NCI-H345 (cell line): ENCODE measurements around the gene CPSF3.
"Not testable (repeated sequence)": the region's sequence is repeated elsewhere in the genome, so short reads cannot be mapped to it uniquely, and the experiment has no call there.

ENCODE experiments used
- DNase-seq: peaks from one replicate; lab custom pipeline; 2025; lab: John Stamatoyannopoulos, UW

CPSF3 gene

DNA sequence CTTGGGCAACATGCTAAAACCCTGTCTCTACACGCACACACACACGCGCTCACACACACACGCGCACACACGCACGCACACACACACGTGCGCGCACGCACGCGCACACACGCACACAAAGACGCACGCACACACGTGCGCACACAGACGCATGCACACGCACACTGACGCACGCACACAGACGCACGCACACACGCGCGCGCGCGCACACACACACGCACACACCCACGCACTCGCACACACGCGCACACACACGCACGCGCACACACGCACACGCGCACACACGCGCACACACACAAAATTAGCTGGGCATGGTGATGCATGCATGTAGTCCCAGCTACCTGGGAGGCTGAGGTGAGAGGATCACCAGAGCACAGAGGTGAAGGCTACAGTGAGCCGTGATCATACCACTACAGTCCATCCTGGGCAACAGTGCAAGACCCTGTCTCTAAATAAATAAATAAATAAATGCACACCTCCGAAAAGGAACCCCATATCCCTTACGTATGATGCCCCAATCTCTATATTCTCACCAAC is 42.8 kb downstream of the CPSF3 start:
- DNase-seq, result no peak

DNA sequence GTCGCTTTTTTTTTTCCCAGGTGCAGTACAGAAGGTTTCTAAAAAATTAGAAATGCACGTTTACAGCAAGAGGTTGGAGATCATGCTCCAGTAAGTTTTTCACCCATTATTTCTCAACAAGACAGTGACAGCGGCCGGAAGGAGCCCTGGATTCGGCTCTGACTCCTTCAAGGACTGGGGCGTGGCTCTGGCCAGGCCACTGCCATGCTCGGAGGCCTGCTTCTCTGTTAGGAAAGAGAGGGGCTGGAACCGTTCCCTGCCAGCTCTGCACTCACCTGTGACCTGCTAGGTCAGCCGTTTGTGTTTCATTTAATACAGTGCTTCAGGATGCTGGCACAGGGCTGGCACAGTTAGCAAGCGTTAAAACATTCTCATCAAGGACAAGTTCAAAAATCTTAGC is 44.2 kb downstream of the CPSF3 start:
- DNase-seq, result no peak

DNA sequence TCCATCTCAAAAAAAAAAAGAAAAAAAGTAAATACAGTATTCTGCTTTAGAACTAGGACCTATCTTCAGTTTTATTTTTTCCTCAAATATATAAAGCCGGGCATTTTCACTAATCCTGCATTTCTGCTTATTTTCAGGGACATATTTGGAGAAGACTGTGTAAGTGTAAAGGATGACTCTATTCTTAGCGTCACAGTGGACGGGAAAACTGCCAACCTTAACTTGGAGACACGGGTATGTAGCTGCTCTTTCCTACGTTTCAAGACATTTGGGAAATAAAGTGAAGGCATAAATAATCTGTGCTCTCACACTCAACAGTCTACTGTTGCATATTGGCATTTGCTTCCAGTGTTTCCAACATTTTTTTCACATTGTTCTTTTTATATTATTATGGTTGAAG is 47.8 kb downstream of the CPSF3 start:
- no peak for DNase-seq

DNA sequence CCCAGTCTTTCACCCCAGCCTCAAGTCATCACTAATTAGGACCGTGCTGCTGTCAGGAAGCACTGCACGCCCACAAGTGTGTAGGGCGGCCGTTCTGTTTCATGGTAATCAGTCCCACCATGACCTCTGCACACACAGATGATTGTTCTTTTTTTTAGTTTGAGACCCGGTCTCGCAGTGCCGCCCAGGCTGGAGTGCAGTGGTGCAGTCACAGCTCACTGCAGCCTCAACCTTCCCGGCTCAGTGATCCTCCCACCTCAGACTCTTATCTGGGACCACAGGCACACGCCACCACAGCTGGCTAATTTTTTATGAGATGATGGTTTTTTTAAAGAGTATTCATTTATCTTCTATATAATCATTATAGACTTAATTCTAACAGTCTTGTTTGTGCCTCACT is 49.1 kb downstream of the CPSF3 start:
- DNase-seq, result no peak

DNA sequence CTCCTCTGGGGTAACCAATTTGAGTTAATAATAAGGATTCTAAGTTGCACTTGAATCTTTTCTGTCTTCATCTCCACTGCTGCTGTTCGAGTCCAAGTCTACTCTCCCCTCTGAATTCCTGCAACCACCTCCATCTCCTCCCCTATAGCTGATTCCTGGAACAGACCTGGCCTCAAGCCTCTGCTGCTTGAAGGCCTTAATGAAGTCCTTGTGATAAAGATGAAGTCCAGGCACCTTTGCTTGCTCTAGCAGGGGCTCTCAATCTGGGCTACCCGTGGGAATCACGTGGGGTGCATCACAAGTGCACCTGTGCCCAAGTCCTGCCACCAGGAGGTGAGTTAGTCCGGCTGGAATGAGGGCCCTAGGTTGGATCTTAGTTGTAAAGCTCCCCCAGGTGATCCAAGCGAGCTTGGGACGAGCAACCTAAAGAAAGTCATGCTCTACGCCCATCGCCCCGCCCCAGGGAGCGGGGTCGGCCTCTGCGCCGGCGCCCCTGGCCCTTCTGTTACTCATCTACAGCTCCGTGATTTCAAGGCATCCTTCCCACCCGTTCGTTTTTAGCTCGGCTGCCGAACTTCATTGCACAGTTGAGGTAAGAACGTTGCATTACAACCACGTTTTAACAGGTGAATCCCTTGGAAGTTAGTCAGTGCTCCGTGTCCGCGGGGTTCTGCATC is 50.0 kb downstream of the CPSF3 start:
- peak; percentile 17 for DNase-seq

DNA sequence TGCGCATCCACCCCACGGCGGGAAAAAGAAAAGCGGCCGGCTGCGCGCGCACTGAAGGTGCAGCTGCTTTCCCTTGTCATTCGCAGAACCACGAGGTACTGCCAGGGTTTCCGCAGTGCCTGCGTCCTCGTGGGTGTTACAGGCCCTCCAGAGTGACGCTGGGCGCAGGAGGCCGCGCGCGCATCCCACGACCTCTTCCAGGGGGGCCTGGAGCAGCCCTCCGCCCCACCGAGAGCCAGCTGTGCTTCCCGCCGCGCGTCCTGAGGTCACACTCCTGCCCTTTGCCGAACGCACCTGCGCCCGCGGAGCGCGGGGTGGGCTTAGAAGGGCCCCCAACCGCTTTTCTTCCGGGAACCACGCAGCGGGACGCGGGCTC is 50.5 kb downstream of the CPSF3 start:
- DNase-seq, result no peak

DNA sequence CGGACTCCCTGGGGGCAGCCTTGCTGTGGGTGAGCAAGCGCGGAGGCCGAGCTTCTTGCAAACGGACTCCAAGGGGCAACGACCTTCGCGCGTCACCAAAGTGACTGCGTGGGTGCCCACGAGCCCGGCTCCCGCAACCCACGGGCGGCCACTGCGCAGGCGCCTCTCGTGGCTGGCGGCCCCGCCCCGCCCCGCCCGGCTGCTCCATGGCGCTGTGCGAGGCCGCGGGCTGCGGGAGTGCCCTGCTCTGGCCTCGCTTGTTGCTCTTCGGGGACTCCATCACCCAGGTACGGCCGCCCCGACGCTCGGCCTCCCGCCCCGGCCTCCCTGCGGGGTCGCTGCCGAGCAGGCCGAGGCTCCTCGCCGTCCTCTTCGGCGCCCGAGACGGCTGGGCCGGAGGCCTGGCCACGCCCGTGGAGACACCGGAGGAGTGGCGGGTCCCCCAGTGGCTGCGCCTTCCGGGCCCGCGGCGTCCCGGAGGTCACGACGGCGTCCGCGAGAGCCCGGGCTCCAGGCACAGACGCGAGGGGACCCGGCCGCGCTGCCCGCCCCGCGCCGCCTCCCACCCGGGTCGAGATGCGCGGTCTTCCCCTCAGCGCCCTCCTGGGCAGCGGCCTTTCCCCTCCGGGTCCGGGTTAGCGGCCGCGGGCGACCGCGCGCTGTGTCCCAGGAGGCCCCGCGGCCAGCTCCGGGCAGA is 51.1 kb downstream of the CPSF3 start, which contains the start of gene IAH1:
TSS of gene IAH1 (plus strand) at position 191 of the 697 bp plus-strand sequence. CDS start at position 207, 16 bp downstream.
- peak; percentile 57 for DNase-seq

DNA sequence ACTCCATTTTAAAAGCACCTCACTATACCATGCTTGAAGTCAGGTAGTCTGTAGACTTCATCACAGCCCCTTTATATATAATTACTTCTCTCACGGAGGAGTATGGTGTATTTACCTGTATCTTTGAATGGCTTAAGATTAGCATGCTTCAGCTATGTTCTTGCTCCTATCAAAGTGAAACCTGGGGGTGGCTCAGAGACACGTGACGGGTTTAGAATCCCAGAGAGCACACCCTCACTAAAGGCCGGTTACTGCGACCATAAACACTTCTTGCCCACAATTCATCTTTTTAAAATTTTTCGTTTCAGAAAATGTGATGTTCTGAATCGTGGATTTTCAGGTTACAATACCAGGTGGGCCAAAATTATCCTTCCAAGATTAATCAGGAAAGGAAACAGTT is 54.5 kb downstream of the CPSF3 start:
- DNase-seq, result no peak

DNA sequence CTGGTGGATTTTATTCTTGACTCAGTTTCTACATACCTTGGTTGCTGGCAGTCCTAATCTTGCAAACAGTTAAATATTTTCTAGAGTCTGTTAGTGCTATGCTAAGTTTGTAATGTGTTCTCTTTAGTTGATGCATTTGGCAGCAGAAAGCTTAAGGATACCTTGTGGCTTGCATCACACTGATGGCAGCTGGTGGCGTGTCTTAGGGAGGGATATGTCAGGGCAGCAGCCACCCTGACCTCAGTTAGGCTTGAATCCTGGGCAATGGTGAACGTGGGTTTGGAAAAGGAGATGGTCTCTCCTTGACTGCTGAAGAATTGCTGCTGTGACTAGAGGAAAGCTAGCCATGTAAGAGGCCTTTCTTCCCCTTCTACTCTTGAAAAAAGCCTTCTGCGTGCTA is 55.1 kb downstream of the CPSF3 start:
- no peak for DNase-seq

DNA sequence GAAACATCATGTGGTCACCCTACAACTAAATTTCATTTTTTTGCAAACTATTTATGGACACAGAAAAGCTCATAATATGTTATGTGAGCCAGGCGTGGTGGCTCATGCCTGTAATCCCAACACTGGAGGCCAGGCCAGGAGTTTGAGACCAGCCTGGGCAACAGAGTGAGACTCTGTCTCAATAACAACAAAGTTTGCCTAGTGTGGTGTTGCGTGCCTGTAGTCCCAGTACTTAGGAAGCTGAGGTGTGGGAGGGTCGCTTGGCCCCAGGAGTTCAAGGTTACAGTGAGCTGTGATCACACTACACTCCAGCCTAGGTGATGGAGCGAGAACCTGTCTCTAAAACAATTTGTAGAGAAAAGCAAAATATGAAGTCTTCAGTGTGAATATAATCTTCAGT is 56.7 kb downstream of the CPSF3 start:
- no peak for DNase-seq

DNA sequence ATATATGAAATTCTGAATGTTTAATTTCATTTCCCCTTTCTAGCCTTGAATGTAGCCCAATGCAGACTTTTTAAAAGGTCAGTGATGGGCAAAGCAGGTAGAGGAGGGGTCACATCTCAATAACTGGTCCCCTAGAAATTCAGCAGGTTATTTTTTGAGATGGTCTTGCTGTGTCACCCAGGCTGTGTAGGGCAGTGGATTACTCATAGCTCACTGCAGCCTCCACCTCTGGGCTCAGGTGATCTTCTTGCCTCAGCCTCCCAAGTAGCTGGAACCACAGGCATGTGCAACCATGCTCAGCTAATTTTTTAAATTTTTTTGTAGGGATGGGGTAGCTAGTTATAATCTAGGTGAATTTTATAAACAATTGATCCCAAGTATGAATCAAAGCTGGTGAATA is 59.7 kb downstream of the CPSF3 start:
- no peak for DNase-seq

DNA sequence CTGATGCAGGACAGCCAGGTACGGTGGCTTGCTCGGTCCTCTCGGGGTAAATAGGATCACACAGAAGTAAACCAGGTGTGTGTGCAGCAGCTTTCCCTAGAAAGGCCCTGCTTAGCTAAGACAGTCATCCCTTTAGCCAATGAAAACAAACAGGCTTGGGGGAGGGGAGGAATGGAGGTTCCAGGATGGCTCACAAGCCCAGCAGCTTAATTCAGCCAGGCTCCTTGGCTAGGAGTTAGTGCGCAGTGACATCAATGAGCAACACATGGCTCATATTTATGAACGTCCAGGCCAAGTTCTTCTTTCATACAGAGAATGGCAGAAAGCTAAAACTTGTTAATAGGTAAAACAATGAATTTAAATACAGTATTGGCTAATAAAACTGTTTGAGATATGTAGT is 61.1 kb downstream of the CPSF3 start:
- DNase-seq, result no peak

DNA sequence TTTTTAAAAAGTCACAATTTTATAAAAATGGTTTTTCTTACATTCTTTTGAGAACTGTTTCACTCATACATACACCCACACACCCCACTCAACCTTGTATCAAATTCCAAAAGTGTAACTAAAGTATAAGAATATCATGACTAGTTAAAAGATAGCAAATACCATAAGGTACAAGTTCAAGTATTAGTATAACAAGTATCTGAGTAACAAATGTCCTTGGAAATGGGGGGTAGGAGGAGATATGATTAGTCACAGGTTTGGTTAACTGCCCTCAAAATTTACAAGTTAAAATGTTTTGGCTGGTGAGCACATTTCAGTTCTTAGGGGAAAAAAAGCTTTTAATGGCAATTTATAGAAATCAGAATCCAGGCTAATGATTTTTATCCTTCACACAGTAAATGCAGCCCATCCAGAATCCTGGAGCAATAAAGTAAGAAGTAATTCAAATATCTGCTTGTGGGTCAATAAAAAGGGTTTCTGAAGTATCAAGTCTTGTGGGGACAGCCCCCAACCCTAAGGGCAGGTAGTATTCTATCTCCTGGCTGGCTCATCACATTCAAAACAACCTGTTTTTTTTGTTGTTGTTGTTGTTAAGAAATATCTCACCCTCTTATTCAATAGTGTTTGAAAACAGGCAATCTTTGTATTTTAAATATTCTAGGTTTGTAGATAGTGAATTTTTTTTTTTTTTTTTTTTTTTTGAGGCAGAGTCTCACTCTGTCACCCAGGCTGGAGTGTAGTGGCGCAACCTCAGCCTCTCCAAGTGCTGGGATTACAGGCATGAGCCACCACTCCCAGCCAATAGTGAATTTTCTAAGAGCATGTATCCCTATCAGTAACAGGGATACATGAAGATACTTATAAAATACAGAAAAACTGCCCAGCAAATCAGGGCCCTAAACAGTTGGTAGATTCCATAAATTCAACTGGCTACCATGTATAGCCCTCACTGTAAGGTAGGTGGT is 65.4 kb downstream of the CPSF3 start:
- no peak for DNase-seq

DNA sequence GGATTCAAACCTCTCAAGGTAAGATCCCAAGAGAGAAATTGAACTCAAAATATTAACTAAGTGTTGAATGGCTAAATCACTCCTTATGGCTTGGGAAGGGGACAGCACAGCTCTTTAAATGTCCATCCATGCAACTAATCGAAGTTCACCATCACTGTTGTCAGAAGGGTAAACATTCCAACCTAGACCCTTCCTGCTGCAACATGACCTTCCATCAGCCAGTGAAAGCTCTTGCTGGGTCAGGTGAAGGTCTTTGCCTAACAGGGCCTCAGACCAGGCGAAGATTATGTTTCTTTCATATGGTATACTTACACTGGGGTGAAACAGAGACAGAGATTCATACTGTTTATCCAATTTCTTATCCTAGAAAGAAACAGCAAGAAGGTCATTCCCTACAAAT is 67.3 kb downstream of the CPSF3 start:
- no peak for DNase-seq

DNA sequence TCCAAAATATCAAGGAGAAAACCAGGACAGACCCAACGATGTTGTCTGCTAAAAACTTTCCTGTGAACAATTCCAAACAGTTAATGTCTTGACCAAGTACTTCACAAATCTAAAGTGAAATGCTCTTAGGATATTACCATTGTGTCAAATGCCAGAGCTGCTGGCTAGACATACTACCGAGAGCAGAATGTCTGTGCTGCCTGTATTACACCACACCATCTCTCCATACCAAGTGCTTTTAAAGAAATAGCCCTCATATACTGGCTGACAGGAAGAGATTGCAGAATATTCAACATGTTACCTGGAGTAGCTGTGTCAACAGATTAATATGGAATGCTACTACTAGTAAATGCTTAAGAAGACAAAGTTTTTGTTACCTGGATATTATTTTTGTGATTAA is 69.5 kb downstream of the CPSF3 start:
- no peak for DNase-seq

DNA sequence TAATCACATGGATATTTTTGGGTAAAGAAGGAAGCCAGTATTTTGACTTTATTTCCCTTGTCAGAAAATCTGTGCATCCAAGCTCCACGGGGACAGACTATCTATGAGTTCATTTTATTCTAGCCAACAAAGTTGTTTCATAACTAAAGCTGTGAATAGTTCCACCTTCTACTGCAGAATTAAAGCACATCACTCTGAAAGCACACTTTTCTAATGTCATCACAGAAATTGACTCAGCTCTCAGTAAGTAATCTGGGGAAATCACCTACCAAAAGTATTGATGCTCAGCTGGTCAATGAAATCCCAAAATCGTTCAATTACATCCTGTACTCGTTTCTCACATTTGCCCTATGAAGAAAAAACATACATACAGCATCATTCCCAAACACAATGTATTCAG is 70.0 kb downstream of the CPSF3 start:
- no peak for DNase-seq

DNA sequence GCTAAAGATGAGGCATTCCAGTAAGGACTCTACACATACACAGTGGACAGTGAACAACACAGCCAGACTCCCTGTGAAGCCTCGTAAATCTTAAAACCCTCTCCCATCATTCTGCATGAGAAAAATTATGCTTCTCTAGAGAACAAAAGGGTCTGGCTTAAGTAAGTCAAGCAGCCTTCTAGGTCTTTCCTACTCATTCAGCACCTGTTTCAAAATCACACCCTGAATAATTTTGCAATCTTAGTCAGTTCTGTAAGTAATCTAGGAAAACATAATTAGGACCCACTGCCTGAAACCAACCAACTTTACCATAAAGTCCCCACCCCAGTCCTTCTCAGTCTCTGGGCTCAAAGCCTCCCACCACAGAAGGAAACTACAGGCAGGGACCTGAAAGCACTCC is 70.6 kb downstream of the CPSF3 start:
- no peak for DNase-seq

DNA sequence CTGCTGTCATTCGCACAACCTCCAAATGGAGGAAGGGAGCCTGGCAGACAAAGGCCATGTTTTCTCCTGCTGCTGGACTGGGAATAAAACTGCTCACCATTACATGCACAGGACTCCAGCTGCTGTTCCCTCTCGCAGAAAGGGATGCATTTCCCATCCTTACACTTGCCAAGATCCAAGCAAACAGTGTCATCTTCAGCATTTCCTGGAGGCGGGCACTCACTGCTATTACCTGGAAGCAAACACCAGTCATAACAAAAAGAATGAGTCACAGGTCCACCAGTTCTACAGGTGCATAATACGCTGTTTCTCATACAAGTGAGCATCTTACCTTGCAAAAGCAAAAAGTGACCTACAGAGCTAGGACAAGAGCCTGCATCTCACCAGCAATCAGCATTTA is 73.6 kb downstream of the CPSF3 start:
- DNase-seq, result peak; percentile 82

DNA sequence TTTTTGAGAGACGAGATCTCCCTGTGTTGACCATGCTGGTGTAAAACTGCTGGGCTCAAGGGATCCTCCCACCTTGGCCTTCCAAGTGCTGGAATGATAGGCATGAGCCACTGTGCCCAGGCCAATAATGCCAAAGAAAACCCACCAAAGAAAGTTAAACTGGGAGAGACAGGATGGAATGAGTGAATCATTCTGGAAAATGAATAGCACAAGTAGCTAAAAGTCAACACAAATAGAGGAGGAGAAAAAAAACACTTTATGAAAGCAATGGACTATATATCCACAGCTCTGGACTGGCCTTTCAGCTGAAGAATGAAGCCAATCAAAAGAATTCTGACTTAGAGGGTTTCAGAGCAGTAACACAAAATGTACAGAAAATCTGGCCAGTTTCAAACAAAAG is 74.8 kb downstream of the CPSF3 start:
- no peak for DNase-seq

DNA sequence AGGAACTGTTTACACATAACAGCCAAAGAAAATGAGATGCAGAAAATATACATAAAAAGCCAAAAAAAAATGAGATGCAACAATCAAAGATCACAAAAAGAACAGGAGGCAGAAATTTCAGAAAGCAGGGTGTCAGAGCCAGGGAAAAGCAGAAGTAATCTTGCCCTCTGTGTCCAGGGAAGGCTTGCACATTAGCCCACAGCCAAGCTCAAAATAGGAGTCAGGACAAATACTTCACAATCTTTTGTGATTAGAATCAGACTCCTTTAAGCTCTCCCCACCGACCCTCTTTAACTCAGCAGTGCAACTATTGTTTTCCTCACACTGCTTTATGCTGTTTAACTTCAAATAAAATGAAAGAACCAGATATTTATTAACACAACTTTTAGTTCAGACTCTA is 85.5 kb downstream of the CPSF3 start:
- no peak for DNase-seq

DNA sequence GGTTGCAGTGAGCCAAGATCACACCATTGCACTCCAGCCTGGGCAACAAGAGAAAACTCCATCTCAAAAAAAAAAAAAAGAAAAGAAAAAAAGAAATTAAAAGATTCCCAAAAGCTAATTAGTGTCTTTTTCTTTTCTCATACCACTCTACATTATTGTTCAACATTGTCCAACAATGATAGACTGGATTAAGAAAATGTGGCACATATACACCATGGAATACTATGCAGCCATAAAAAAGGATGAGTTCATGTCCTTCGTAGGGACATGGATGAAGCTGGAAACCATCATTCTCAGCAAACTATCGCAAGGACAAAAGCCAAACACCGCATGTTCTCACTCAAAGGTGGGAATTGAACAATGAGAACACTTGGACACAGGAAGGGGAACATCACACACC is 90.5 kb downstream of the CPSF3 start:
- not testable (repeated sequence) for DNase-seq

DNA sequence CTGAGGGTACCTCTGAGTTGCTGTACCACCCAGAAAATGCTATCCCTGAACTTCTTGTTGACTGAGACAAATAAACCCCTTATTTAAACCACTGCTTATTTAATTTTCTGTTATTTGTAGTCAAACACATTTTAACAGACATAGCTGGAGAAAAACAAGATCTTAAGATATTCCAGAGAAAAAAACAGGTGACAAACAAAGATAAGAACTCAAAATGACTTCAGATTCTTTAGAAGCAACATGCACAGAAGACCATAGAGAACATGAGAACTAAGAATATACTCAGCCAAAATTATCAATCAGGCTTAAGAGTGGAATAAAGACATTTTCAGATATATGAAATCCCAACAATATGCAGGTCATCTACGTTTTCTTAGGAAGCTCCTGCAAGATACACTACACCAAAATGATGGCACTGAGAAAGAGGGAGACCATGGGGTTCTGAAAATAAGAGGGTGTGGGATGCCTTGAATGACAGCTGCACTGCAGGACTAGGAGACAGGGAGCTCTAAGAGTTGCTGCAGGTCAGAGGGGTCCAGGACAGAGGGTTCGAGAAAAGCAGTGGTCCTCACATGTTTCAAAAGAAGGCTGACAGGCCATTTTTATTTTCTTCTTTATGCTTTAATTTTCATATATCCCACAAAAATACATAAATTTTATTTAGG is 93.8 kb downstream of the CPSF3 start:
- DNase-seq, result no peak
